Raji (cell line): Measurements from ENCODE around the gene TMEM237.

ENCODE experiments used
- POLR2A ChIP-seq: IDR thresholded peaks from 2 replicates; pipeline ENCODE4 v1.6.1; 2011; ENCODE audit warnings: low read depth, low read length, control low read depth; ENCODE audit not compliant: insufficient read depth

The TMEM237 gene

DNA sequence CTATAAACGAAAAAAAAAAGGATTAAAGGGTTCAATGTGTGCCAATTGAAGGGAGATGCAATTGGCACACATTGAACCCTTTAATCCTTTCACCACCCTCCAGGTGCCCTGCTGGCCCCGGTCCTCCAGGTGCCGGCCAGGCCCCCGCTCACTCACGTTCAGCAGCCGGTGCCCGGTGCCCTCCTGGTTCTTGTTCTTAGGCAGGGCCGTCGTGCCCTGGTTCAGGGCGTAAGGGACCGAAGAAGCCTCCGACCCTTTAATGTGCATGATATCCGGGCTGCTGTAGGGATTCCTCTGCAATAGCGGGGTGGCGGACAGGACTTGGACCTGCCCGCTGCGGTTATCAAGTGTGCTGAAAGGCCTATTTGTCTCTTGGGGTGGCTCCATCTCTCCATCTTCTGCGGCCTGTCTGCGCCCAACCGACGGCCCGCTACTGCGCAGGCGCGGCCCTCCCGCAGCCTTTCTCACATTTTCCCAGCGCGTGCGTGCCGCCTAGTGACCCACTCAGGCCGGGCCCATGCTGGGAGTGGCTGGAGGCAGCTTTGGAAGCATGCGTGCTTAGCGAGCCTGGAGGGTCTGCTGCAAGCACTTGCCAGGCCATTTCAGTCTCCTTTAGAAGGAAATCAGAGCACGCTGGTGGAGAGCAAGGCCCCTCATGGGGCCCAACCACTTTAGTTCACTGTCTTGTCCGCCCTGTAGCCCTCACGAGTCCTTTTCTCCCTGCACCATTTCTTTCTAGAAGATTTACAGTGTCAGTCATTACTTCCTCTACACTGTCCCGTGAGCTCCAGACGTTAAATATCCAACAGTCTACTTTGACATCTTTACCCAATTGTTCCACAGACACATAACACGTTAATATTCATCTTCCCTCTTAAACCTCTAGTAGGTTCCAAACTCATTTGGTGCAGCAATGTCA is 24.3 kb downstream of the TMEM237 start:
- no peak for TF ChIP-seq POLR2A

DNA sequence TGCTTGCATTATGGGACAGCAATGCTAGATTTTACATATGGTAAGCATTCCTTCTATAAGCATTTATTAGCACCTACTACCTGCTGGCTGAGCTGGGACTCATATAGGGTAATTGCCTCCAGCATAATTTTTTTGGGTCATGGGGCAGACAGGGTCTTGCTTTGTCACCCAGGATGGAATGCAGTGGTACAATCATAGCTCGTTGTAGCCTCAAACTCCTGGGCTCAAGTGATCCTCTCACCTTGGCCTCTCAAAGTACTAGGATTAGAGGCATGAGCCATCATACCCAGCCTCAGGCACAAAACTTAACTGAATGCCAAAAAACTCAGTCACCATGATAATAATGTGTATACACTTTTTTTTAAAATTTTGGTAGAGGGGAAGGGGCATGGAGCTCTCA is 35.3 kb downstream of the TMEM237 start:
- no peak for TF ChIP-seq POLR2A

DNA sequence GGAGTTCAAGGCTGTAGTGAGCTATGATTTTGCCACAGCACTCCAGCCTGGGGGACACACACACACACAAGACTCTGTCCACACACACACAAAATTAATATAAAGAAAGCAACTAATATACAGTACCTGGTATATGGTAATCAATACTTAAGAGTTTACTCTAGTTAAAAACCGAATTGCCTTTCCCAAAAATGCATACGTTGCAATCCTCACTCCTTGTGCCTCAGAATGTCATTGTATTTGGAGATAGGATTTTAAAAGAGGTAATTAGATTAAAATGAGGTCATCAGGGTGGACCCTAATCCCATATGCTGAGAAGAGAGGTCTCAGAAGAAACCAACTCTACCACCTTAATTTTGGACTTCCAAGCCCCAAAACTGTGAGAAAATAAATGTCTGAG is 35.7 kb downstream of the TMEM237 start:
- no peak for TF ChIP-seq POLR2A

DNA sequence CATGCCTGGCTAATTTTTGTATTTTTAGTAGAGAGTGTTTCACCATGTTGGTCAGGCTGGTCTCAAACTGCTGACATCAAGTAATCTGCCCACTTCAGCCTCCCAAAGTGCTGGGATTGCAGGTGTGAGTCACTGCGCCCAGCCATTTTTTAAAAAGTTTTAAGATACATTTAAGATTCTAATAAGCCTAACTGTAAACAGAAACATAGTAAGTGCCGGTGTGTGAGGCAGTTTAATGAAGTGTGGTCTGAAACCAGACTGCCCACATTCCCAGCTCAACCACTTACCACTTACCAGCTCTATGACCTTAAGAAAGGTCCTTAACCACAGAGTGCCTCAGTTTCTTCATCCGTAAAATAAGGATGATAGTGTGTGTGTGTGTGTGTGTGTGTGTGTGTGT is 42.4 kb downstream of the TMEM237 start:
- no peak for TF ChIP-seq POLR2A

DNA sequence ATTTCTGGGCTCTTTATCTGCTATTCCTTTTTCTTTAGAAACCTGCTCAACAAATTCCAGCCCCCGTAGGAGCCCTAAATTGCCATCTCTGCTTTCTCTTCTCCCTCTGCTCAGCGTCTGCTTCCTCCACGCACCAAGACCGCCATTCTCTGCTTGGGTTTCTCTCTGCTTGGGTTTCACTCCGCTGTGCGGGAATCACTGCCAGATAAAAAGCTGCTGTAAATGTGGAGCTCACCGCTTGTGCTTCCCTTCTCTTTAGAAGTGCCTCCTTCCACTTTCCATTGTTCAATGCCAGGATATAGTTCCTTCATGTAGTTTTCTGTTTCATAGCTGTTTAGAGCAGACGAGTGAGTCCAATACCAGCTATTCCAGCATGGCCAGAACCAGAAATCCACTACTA is 45.9 kb downstream of the TMEM237 start:
- no peak for TF ChIP-seq POLR2A

DNA sequence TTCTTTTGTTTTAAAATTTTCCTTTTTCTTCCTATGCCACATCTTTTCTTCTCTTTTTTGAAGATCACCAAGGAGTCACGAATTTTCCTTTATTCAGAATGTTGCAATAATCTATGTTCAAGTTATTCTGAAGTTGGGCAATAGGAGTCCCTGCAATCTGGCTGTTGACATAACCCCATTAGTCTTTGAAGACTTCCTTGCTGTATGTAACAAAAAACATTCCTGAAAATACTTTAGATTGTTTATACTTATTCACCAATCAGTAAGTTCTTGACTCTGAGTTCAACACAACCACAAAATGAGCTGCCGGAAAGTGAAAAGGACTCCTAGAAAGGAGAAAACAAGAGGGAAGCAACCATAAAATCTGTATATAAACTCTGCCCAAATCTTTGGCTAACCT is 62.8 kb downstream of the TMEM237 start:
- no peak for TF ChIP-seq POLR2A

DNA sequence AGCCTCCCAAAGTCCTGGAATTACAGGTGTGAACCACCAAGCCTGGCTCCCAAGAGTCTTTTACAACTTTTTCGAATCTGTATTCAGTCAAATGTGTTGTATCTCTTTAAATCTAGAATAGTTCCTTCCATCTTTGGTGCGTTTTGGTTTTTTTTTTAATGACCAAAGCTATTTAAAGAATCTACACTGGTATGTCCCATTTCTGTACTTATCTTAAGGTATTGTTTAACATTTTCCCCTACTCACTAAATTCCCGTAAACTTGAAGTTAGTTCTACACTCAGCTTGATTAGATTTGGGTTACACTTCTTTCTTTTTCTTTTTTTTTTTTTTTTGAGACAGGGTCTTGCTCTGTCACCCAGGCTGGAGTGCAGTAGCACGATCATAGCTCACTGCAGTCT is 63.8 kb downstream of the TMEM237 start:
- TF ChIP-seq POLR2A: no peak

DNA sequence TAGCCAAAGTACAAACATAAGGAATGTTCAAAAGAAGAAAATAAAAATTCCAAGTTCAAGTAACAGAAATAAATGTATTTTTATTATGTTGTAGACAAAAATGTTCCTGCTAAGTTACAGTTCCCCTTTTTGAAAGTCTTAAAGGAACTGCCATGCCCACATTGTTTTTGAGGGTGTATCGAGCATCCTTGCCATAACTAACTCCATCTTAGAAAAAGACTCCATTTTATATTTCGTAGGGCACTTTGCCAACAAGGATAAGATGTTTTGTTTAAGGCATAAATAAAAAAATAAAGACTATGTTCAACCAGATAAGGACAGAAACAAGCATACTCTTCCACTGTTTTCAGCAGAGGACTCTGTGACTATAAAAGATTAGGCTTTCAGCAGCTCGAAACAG is 67.3 kb downstream of the TMEM237 start:
- TF ChIP-seq POLR2A: no peak

DNA sequence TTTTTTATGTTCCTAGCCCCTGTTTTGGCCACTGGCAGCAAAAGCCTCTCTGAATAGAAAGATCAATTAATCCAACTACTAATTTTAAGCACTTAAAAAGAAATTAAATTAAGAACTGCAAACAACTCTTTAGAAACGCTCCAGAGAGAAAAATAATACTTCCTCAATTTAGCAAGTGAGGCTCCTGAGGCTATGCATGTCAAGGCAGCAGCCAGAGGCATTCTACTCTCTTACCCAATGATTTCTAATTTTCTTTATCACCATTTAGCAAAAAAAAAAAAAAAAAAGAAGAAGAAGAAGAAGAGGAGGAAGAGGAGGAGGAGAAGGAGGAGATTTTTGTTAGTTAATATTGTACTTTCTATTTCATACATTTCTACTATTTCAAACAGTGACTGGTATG is 68.5 kb downstream of the TMEM237 start:
- TF ChIP-seq POLR2A: no peak

DNA sequence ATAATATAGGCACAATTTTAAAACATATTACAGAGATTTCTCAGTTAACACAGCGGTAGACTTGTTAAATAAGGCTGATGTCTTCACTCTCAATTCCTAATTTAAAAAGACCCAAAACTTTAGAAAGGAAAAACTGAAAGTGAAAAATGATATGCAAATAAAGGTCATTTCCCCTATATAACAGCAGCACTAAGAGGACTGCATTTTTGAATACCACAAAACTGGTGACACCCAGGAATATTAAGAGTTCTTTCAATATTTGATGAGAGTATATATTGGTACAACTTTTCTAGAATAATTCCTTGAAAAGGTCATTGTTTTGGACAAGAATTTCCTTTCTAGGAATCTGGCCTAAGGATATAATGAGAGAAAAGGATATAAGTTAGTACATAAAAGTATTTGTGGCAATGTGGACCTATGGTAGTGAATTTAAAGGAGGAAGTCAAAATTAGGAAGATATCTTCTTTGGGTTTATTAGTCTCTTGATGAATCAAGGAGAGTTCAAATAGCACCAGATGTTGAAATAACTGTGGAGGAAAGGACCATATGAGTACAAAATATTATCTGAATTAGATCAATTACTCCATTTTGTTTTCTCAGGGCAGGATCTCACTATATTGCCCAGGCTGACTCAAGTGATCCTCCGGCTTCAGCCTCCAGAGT is 70.3 kb downstream of the TMEM237 start:
- no peak for TF ChIP-seq POLR2A
